HuH-7 (cell line): ENCODE data around the gene UBE2K.
A peak's percentile ranks its signal among the peaks of the same experiment; 100 is the strongest.
"Not testable (repeated sequence)": the region's sequence is repeated elsewhere in the genome, so short reads cannot be mapped to it uniquely, and the experiment has no call there.

Experiments used
- DNase-seq: peaks from one replicate; pipeline ENCODE4 v3.0.0; 2011; ENCODE audit warnings: low spot score

The UBE2K gene

DNA sequence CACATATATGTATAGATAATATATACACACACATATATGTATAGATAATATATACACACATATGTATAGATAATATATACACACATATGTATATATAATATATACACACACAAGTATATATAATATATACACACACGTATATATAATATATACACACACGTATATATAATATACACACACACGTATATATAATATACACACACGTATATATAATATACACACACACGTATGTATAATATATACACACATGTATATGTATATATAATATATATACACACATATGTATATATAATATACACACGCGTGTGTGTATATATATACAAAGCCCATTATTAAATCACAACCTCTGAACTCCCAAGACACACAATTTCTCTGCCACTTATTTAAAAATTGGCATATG lies 8.0 kb upstream of the UBE2K start:
- DNase-seq = no peak

DNA sequence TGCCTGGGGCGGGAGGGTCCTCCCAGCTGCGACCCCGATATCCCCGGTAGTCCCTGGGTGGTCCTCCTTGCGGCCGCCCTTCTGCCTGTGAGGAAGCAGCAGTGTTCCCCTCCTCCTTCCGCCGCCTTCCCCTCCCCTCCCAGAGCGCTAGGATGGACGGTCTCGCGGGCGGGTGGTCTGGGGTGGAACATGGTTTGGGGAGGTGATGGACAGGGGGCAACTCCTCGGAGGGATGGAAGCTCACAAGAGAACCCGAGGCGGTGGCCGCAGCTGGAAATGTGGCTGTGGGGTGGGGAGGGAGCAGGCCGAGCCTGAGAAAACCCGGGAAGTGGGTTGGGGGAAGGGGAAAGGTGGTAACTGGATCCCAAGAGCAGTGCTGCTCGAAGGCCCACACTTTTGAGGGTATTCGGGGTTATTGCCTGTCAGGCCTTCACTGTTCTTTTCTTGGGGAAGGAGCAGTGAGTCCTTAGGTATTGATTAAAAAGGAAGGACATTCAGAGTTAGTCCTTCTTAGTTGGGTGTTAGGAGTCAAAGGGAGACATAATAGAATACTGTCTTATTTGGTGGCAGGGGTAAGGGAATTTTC lies 581 bp downstream of the UBE2K start:
- DNase-seq = peak; percentile 45

DNA sequence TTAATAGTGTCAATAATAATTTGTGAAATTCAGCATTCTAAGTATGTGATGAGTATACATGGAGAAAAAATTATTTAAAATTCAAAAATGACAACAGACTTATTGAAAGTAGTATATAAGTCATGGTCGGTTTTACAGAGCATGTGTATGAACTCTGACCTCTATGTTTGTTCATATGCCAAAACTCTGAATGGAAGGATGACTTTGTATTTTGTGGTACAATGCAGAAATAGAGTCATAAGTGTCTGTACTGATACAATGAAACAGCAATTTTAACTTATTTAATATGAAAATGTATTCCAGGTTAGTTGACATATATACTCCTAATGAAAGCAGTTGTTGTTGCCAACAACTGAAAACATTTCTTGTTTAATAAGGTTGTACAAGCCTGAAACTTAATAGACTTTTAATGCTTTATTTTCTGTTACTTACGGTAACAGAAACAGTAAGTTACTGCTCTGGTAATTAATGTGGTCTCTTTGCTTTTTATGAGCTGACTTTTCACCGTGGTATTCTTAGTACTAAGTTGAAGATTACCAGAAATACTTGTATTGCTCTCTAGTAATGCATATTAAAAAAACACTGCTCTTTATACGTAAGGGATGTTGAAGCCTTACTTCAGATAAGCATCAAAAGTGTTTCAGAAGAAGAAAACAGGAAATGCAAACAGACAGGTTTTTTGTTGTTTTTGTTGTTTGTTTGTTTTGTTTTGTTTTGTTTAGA lies 1.9 kb downstream of the UBE2K start:
- DNase-seq = no peak

DNA sequence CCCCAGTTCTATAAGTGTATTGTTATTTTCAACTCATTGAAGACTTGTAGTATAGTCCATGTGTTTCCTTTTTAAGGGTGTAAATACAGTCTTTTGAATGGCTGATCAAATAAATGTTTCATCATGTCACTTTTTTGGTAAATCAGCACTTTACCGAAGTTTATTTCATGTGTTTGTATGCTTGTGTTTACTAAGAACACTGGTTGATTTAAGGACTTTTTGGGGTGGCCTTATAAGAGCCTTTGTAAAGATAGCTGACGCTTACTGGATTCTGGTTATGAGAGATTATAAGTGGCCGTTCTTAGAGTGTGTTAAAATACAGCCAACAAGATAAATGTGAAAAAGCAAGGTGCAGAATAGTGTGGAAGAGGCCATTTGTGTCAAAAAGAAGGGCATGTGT lies 2.6 kb downstream of the UBE2K start:
- no peak for DNase-seq

DNA sequence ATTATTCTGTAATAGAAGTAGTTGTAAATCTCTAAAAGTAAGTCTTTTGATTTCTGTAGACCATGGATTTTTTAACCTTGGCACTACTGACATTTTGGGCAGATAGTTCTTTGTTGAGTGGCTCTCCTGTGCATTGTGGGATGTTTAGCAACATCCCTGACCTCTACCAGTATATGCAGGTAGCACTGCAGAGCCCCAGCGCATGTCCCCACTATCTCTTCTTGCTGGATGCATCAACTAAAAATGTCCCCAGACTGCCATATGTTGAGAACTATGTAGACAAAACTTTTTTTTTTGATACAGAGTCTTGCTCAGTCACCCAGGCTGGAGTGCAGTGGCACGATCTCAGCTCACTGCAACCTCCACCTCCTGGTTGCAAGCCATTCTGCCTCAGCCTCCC lies 4.8 kb downstream of the UBE2K start:
- DNase-seq = no peak

DNA sequence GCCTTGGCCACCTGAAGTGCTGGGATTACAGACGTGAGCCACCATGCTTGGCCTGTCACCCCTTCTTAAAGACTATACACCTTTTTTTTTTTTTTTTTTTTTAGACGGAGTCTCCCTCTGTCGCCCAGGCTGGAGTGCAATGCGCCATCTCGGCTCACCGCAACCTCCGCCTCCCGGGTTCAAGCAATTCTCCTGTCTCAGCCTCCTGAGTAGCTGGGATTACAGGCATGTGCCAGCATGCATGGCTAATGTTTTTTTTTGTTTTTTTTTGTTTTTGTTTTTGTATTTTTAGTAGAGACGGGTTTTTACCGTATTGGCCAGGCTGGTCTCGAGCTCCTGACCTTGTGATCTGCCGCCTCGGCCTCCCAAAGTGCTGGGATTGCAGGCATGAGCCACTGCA lies 6.9 kb downstream of the UBE2K start:
- DNase-seq = not testable (repeated sequence)

DNA sequence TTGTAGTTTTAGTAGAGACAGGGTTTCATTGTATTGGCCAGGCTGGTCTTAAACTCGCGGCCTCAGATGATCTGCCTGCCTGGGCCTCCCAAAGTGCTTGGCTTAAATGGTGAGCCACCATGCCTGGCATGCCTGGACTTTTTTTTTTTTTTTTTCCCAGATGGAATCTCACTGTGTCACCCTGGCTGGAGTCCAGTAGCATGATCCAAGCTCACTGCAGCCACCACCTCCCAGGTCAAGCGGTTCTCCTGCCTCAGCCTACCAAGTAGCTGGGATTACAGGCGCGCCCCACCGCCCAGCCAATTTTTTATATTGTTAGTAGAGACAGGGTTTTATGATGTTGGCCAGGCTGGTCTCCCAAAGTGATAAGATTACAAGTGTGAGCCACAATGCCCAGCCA lies 8.4 kb downstream of the UBE2K start:
- no peak for DNase-seq

DNA sequence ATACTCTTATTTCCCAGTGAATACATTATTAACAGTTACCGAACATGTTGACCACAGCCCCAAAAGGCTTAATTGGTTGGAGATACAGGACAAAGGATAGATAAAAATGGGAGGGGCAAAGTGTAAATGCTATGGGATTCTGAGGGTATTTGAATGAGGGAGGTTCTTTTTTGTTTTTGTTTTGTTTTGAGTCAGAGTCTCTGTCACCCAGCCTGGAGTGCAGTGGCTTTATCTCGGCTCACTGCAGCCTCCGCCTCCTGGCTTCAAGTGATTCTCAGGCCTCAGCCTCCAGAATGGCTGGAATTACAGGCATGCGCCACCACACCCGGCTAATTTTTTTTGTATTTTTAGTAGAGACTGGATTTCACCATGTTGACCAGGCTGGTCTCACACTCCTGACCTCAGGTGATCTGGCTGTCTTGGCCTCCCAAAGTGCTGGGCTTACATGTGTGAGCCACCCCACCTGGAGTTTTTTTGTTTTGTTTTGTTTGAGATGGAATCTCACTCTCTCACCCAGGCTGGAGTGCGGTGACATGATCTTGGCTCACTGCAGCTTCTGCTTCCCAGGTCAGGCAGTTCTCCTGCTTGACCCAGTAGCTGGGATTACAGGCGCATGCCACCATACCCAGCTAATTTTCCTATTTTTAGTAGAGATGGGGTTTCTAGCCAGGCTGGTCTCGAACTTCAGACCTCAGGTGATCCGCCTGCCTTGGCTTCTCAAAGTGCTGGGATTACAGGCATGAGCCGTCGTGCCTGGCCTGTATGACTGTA lies 9.0 kb downstream of the UBE2K start:
- no peak for DNase-seq

DNA sequence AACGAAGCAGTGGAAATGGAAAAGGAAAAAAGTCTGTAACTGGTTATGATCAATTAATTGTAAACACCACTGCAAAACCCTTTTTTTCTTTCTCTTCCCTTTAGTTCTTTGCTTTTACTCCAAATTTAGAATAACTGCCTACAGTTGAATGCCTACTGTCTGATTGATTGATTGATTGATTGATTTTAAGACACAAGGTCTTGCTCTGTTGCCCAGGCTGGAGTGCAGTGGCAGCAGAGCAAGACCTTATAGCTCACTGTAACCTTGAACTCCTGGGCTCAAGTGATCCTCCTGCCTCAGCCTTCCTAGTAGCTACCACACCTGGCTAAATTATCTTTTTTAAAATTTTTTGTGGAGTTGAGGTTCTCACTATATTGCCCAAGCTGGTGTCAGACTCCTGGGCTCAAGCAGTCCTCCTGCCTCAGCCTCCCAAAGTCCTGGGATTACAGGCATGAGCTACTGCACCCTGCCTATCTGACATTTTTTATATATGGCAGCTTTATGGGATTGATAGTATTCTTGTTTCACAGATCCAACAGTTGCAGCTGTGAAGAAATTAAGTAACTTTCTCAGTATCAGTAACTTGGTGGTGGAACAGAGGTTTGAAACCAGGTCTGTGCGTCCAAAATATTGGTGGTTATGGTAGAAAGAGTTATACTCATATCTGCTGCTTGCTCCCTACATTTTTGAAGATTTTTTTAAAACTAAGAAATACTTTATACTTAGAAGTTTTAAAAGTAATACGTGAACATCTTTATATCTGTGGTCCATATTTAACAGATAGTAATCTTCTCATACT lies 12.4 kb downstream of the UBE2K start:
- no peak for DNase-seq

DNA sequence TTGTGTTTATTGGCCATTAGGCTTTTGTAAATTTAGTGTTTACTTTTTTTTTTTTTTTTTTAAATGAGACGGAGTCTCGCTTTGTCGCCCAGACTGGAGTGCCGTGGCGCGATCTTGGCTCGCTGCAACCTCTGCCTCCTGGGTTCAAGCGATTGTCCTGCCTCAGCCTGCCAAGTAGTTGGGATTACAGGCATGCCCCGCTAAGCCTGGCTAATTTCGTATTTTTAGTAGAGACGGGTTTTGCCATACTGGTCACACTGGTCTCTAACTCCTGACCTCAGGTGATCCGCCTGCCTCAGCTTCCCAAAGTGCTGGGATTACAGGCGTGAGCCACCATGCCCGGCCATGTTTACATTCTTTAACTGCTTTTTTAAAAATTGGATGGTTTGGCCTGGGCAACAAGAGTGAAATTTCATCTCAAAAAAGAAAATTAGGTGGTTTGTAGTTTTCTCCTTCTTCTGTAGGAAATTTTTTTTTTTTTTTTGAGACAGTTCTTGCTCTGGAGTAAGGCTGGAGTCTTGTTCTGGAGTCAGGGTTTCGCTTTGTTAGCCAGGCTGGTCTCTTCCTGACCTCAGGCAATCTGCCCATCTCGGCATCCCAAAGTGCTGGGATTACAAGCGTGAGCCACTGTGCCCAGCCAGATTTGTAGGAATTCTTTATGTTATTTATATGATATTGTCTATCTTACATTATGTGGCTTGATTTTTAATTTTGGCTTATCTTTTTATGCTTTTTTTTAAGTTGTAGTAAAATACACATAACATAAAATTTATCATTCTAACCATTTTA lies 15.1 kb downstream of the UBE2K start:
- DNase-seq = no peak

DNA sequence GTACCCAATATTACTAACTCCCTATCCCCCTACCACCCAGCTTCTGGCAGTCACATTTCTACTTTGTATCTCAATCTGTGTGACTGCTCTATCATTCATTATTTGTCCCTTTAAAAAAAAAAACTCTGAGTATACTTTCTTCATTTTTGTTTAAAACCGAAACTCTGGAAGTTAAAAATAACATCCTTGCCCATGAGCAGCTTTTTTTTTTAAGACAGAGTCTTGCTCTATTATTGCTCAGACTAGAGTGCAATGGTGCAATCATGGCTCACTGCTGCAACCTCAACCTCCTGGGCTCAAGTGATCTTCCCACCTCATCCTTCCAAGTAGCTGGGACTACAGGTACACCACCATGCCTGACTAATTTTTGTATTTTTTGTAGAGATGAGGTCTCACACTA lies 15.8 kb downstream of the UBE2K start:
- DNase-seq = no peak

DNA sequence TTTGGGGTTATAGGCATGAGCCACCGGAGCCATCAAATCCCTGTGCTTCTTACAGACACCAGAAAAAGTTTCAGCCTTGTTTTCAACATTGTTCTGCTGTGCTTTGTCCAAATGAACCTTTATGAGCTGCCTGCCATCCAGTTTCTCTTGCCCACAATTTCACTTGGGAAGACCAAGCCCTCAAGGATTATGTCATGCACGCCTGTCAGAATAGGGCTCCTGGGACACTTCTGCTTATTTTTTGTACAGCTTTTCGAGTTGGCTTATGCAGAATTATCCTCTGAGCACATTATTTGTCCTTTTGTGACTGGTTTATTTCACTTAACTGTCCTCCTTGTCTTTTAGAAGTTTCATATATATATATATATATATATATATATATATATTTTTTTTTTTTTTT lies 16.2 kb downstream of the UBE2K start:
- DNase-seq = no peak

DNA sequence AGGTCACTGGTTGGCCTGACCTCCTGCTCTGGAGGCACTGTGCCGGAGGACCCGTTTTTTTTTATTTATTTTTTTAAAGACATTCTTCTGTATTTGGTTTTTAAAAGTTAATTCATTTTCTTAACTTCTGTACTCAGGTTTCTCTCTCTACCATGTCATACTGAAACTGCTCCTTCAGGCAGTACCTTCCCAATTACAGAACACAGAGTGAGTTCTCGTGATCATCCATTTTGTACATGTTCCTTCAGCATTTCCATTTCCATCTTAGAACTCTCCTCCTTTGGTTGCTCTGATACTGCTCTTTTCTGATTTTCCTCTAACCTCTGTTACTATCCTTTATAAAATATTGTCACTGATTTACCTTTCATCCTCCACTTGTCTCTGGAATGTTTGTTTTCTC lies 17.9 kb downstream of the UBE2K start:
- no peak for DNase-seq

DNA sequence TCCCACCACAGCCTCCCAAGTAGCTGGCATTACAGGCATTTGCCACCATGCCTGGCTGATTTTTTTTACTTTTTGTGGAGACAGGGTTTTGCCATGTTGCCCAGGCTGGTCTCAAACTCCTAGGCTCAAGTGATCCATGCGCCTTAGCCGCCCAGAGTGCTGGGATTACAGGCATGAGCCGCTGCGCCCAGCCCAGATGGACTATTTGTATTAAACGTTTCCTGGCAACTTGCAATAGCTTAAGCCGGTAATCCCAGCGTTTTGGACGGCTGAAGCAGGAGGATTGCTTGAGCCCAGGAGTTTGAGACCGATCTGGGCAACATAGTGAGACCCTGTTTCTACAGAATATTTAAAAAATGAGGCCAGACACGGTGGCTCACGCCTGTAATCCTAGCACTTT lies 18.4 kb downstream of the UBE2K start:
- DNase-seq = no peak

DNA sequence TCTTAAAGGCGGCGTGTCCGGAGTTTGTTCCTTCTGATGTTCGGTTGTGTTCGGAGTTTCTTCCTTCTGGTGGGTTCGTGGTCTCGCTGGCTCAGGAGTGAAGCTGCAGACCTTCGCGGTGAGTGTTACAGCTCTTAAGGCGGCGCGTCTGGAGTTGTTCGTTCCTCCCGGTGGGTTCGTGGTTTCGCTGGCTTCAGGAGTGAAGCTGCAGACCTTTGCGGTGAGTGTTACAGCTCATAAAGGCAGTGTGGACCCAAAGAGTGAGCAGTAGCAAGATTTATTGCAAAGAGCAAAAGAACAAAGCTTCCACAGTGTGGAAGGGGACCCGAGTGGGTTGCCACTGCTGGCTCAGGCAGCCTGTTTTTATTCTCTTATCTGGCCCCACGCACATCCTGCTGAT lies 19.8 kb downstream of the UBE2K start:
- DNase-seq = not testable (repeated sequence)

DNA sequence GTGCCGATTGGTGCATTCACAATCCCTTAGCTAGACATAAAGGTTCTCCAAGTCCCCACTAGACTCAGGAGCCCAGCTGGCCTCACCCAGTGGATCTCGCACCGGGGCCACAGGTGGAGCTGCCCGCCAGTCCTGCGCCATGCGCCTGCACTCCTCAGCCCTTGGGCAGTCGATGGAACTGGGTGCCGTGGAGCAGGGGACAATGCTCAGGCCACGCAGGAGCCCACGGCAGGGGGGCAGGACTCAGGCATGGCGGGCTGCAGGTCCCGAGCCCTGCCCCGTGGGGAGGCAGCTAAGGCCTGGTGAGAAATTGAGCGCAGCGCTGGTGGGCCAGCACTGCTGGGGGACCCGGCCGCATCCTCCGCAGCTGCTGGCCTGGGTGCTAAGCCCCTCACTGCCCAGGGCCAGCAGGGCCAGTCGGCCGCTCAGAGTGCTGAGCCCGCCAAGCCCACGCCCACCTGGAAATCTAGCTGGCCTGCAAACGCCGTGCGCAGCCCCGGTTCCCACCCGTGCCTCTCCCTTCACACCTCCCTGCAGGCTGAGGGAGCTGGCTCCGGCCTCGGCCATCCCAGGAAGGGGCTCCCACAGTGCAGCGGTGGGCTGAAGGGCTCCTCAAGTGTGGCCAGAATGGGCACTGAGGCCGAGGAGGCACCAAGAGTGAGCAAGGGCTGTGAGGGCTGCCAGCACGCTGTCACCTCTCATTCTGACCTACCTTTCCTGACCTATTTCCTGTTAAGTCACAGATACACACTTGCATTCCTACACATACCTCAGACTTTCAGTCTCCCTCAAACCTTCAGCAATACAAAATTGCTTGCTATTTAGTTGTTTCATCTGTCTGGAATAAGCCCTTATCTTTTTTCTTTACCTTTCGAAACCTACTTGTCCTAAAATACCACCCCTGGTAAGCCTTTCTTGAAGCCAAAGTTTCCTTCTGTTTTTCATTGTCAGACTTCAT lies 20.7 kb downstream of the UBE2K start:
- DNase-seq = no peak

DNA sequence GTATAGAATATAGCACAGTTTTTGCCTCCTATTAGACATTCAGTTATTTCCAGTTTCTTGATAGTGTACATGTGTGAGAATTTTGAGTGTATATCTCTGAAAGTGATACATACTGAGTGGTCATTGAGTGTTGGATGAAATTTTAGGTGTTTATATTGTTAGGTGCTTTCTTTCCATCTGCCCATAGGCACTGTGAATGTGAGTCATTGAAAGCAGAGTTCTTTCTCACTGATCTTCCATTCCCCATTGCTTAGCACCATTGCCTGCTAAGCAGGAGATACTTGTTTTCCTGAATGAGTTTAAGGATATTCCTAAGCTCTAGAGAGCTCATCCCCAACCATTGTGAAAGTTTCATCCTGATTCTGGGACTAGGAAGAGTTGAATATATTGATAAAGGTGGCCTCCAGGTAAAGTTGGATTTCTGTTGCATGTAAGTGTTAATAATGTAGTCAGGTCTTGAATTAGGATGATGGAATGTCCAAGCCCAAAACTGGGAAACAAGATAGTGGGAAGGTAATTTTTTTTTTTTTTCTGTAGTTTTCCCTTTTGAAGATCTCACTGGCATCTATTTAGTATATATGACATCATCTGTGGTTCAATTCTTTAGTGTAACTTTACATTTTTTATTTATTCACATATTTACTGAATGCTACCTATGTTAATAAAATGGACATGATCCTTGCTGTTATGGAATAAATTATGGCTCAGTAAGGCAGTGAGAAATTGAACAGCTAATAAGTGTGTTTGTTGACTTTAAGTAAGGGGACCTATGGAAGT lies 22.1 kb downstream of the UBE2K start:
- no peak for DNase-seq

DNA sequence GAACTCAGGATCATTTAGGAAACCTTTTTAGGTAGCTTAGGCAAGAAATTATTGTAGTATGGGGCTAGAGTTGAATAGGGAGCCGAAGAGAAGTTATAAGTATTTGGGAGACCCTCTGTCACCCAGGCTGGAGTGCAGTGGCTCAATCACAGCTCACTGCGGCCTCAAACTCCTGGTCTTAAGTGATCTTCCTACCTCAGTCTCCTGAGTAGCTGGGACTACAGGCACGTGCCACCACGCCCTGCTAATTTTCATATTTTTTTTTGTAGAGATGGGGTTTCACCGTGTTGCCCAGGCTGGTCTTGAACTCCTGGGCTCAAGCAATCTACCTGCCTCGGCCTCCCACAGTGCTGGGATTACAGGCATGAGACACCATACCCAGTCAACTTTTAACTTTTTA lies 23.3 kb downstream of the UBE2K start:
- not testable (repeated sequence) for DNase-seq

DNA sequence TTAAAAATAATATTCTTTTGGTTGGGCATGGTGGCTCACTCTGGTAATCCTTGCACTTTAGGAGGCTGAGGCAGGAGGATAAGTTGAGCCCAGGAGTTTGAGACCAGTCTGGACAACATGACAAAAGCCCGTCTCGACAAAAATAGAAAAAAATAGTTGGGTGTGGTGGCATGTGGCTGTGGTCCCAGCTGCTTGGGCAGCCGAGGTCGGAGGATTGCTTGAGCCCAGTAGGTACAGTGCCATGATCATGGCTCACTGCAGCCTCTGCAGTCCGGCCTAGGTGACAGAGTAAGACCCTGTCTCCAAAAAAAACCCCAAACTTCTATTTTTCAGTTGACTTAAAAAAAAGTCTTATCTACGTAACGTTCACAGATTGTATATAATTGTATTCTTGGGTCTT lies 23.9 kb downstream of the UBE2K start:
- DNase-seq = no peak

DNA sequence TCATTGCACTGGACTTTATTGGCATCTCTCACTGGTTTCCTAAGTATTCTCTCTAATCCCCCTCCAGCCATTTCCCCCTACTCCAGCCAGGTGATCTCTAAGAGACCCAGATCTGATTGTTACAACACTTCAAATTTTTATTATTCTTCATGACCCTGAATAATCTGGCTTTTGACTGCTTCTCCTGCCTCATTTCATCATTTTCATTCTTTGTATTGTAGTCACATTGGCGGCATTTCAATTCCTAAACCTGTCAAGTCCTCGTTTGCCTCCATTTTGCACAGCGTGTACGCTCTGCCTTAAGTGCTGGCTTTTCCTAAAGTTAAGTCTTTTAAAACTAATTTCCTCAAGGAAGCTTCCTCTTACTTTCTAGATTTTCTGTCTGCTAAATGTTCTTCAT lies 31.6 kb downstream of the UBE2K start:
- DNase-seq = no peak
